Amygdala (tissue), 56 donors: Measurements from ENCODE around the gene HNRNPH1.
A peak's percentile ranks its signal among the peaks of the same experiment; 100 is the strongest.

Experiments used
- DNase-seq, 56 donors: peaks; one replicate each; lab custom pipeline; 2025; lab: John Stamatoyannopoulos, UW

HNRNPH1 gene

GRCh38 chr5:179606071-179606909 is 17.2 kb downstream of the HNRNPH1 start:
- no peak for DNase-seq

GRCh38 chr5:179605026-179605833 is 18.2 kb downstream of the HNRNPH1 start:
- DNase-seq, result peak in 2 of 56 donors; percentile 6 to 21

- no peak for DNase-seq
Observed at GRCh38 chr5:179603308-179603707, 20.2 kb downstream of the HNRNPH1 start.

DNA sequence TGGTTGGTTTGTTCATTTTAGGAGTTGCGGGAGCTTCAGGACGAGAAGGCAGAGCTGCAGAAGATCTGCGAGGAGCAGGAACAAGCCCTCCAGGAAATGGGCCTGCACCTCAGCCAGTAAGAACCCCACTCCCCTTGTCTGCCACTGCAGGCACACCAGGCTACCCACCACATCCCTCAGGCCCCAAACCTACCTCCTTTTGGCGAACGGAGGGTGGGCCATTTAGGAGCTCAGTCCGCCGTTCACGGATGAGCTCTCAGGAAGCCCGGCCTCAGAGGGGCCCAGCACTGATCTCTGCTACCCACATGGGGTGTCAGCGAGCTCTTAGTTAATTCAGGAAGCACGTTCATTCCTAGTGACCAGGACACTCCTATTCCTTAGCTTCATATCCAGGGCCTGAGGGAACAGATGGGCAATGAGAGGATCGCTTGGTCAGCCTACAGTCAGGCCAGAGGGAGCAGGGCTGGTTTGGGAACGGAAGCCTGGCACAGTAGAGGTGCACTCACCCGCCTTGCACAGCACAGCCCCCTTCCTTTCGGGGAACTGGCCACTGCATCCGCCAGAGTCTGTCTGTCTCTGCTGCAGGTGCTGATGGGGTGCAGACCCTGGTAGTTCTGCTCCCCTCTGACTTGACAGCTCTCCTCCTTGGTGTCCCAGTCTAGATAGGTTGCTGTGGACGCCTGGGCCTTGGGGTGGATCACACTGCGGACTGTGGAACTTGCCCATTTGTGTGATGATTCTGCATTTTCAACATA is 21.4 kb downstream of the HNRNPH1 start:
- DNase-seq, result no peak

DNA sequence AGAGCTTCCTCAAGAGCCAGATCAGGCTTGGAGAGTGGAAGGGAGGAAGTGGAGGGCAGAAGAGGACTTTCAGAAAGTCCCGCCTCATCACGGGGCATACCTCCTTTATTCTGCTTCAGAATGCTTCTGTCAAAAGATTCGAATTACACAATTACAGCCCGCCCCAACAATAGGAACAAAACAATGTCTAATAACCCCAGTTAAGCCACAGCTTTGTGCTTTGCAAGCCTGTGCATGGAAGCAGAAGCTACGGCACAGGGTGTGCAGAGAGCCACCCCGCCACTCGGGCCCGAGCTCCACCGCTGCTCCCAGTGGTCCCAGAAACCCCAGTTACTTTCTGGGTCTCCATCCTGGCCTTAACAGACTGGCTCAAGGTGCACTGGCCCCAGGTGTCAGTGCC is 23.5 kb downstream of the HNRNPH1 start:
- DNase-seq, result no peak

- no peak for DNase-seq
Observed at GRCh38 chr5:179599566-179599965, 23.9 kb downstream of the HNRNPH1 start.

GRCh38 chr5:179599100-179599499 is 24.4 kb downstream of the HNRNPH1 start:
- no peak for DNase-seq

GRCh38 chr5:179596421-179596820 is 27.1 kb downstream of the HNRNPH1 start:
- no peak for DNase-seq

- no peak for DNase-seq
Observed at GRCh38 chr5:179595916-179596315, 27.6 kb downstream of the HNRNPH1 start.

- DNase-seq, result no peak
Observed at GRCh38 chr5:179588166-179588565, 35.3 kb downstream of the HNRNPH1 start.

DNA sequence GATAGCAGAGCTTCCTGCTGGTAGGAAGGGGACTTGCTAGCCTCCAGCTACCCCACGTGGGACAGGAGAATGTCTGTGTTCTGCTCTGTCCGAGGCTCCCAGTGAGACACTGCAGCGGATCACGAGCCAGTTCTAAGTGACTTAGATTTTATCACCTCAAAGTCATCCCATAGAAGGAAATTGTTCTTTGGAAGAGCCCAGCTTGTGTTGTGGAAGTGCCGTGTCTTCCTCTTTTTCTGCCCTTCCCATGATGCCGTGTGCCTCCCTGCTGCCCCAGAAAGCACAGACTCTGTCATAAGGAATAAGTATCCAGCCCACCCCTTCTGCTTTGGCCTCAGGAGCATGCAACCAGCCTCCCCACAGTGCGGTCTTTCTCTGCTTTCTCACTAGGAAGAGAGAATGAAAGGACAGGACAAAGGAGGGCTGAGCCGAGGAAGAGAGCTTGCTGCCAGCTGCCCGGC is 37.5 kb downstream of the HNRNPH1 start:
- peak in 1 of 56 donors; percentile 4 for DNase-seq

DNA sequence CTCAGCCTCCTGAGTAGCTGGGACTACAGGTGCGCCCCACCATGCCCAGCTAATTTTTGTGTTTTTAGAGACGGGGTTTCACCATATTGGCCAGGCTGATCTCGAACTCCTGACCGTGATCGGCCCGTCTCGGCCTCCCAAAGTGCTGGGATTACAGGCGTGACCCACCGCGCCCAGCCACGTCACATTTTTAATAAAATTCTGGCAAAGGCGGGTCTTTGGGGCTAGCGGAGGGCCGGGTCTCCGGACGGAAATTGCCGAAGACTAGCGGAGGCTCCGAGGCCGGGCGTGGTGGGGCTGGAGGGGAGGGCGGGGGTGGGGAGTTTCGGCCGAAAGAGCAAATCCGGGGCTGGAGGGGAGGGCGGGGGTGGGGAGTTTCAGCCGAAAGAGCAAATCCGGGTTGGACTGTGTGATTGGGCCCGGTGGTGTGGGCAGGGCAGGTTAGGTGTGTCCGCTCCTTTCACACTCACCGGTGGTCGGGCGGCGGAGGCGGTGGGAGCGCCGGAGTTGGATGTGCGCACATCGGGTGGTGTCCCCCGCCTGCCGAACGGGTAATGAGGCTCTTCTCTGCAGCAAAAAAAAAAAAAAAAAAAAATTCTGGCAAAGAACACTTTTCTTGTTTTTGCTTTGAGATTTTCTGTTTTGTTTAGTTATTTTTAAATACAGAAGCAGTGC is 46.0 kb downstream of the HNRNPH1 start:
- DNase-seq, result no peak

GRCh38 chr5:179572386-179572785 is 51.1 kb downstream of the HNRNPH1 start:
- no peak for DNase-seq

GRCh38 chr5:179568721-179569120 is 54.8 kb downstream of the HNRNPH1 start:
- DNase-seq, result no peak

- no peak for DNase-seq
Observed at GRCh38 chr5:179564526-179564925, 58.9 kb downstream of the HNRNPH1 start.
